K562 (cell line): ENCODE measurements around the gene FOXB2. TPM values are rescaled to one million over a fixed set of nuclear protein-coding genes. Genes with fewer than 3 reads are reported as not detected.

ENCODE experiments used
- ATAC-seq: fragments of 200-7000 bp; cut with Tn5 transposase; 3 replicates; pipeline ENCODE4 v1.9.1; 2020; ENCODE audit warnings: moderate library complexity
- BruUV-seq: library from RNA; stranded (reverse); fragments of 400-500 nt; replicated peaks from 2 replicates; lab custom pipeline; 2021; lab: Mats Ljungman, UMichigan
- CTCF ChIA-PET: fragments of 300-600 bp; formaldehyde crosslinking; extraction: SDS; loops from one replicate; lab custom pipeline; 2021; ENCODE audit warnings: low intra/inter-chr PET ratio; lab: Yijun Ruan, JAX
- POLR2A ChIA-PET: fragments of 300-600, 350-650 bp; sonication (Branson Sonifier 250); formaldehyde crosslinking; extraction: SDS; loops from one replicate; lab custom pipeline; 2021; ENCODE audit warnings: antibody characterized with exemption, inconsistent platforms; lab: Yijun Ruan, JAX
- DNase-seq, 4 experiments: peaks; one replicate each; pipeline versions ENCODE4 v3.0.0 to v3.0.0-alpha.2; 2011 to 2018; ENCODE audit warnings: low spot score in 3 of 4, mixed read lengths in 3 of 4; ENCODE audit errors: extremely low read depth in 1 of 4
- FAIRE-seq: peaks from 2 replicates; lab custom pipeline; 2011; peaks lifted over from hg19 to GRCh38; lab: Jason Lieb, UNC
- H2AFZ ChIP-seq: 2 replicates; pipeline ENCODE4 v1.6.0; 2011; ENCODE audit warnings: low read depth, low read length, control low read depth, inconsistent platforms
- H3K27ac ChIP-seq: fragments of 200-600 bp; 3 replicates; pipeline ENCODE4 v1.8.0; 2011; ENCODE audit warnings: low read depth, mild to moderate bottlenecking, control low read depth, inconsistent platforms, low read length, moderate library complexity, mixed read lengths; ENCODE audit errors: extremely low read depth
- H3K27me3 ChIP-seq, 2 experiments: fragments of 300-600 bp in 1 of 2; 2 replicates in 1 of 2; 3 replicates in 1 of 2; pipeline versions ENCODE4 v1.6.0 to v1.8.0; 2011; ENCODE audit warnings: inconsistent platforms in 2 of 2, low read length in 2 of 2, mild to moderate bottlenecking in 1 of 2, mixed read lengths in 1 of 2, moderate library complexity in 1 of 2; ENCODE audit not compliant: control insufficient read depth in 2 of 2, insufficient read depth in 2 of 2
- H3K36me3 ChIP-seq: fragments of 300-600 bp; 3 replicates; pipeline ENCODE4 v1.8.0; 2011; ENCODE audit warnings: mild to moderate bottlenecking, low read length, inconsistent platforms; ENCODE audit not compliant: control insufficient read depth, insufficient read depth
- H3K4me1 ChIP-seq, 2 experiments: fragments of 200-600 bp in 1 of 2; replicated peaks in 1 of 2; 2 replicates in 1 of 2; 3 replicates in 1 of 2; pipeline versions ENCODE4 v1.5.1 to v1.8.0; 2011; ENCODE audit warnings: inconsistent platforms in 2 of 2, low read length in 2 of 2, mild to moderate bottlenecking in 1 of 2, mixed read lengths in 1 of 2, moderate library complexity in 1 of 2; ENCODE audit not compliant: control insufficient read depth in 2 of 2, insufficient read depth in 2 of 2
- H3K4me2 ChIP-seq: 2 replicates; pipeline ENCODE4 v1.6.1; 2011; ENCODE audit warnings: low read length, control low read depth, inconsistent platforms, mixed read lengths; ENCODE audit not compliant: insufficient read depth
- H3K4me3 ChIP-seq: fragments of 200-600 bp; sonication (generic), shearing (Covaris generic); 2 replicates; pipeline ENCODE4 v1.5.1; 2016; ENCODE audit warnings: control low read depth, inconsistent platforms
- H3K79me2 ChIP-seq: fragments of 200-600 bp; 3 replicates; pipeline ENCODE4 v1.8.0; 2011; ENCODE audit warnings: low read length, inconsistent platforms; ENCODE audit not compliant: control insufficient read depth, insufficient read depth
- H3K9ac ChIP-seq, 2 experiments: 2 replicates each; pipeline versions ENCODE4 v1.6.0 to v1.6.1; 2011; ENCODE audit warnings: low read depth in 2 of 2, low read length in 2 of 2, control low read depth in 1 of 2, inconsistent platforms in 1 of 2, mild to moderate bottlenecking in 1 of 2, mixed read lengths in 1 of 2; ENCODE audit not compliant: insufficient read depth in 1 of 2
- H3K9me1 ChIP-seq: one replicate; pipeline ENCODE4 v1.6.0; 2011; ENCODE audit warnings: inconsistent platforms, mild to moderate bottlenecking, low read length, moderate library complexity; ENCODE audit not compliant: control insufficient read depth, insufficient read depth
- H3K9me3 ChIP-seq: replicated peaks from 2 replicates; pipeline ENCODE4 v1.5.1; 2011; ENCODE audit warnings: low read depth, low read length, inconsistent platforms; ENCODE audit not compliant: control insufficient read depth, insufficient read depth
- H4K20me1 ChIP-seq: replicated peaks from 2 replicates; pipeline ENCODE4 v1.6.1; 2011; ENCODE audit warnings: low read length, inconsistent platforms, mixed read lengths; ENCODE audit not compliant: control insufficient read depth, insufficient read depth
- JUNB ChIP-seq: fragments of 450-650 bp; formaldehyde crosslinking; conservative IDR thresholded peaks from 2 replicates; pipeline ENCODE4 v1.4.0; 2020; ENCODE audit warnings: mild to moderate bottlenecking
- MAFK ChIP-seq: IDR thresholded peaks from 2 replicates; pipeline ENCODE4 v1.6.1; 2011; ENCODE audit warnings: low read length, improper control_type of control experiment
- NFRKB ChIP-seq: fragments of 450-650 bp; IDR thresholded peaks from 2 replicates; pipeline ENCODE4 v1.6.1; 2016; ENCODE audit warnings: low read depth
- POU5F1 ChIP-seq: fragments of 150-350 bp; IDR thresholded peaks from 2 replicates; pipeline ENCODE4 v1.6.1; 2014; ENCODE audit warnings: borderline replicate concordance, low read length, low read depth, mild to moderate bottlenecking; ENCODE audit not compliant: partially characterized antibody
- TAF15 ChIP-seq: fragments of 200-400 bp; formaldehyde crosslinking; IDR thresholded peaks from 2 replicates; pipeline ENCODE4 v1.6.1; 2017; ENCODE audit warnings: mild to moderate bottlenecking, low read depth, low read length, moderate library complexity
- ZNF324 ChIP-seq: fragments of 250-450 bp; sonication (Bioruptor Pico); IDR thresholded peaks from 2 replicates; pipeline ENCODE4 v1.4.0; 2020; ENCODE audit warnings: mild to moderate bottlenecking
- WGBS: fragments of 100-300 bp; shearing (Covaris generic); methylation state at CpG from one replicate; pipeline ENCODE4 v1.1.6; 2016; ENCODE audit warnings: low coverage, mixed read lengths; ENCODE audit not compliant: insufficient coverage; ENCODE audit errors: missing lambda C conversion rate; 5-methylcytosine and 5-hydroxymethylcytosine counted together
- in situ Hi-C: fragments of 300-500 bp; cut with MboI; formaldehyde crosslinking; loops from 4 replicates; pipeline ENCODE4 v1.15.0; 2018; ENCODE audit warnings: inconsistent platforms, mixed read lengths
- intact Hi-C: fragments of 100-400 bp; cut with micrococcal nuclease; formaldehyde crosslinking; loops from 2 replicates; pipeline ENCODE4 v1.14.2; 2022
- polyA plus RNA-seq, 8 experiments: library from polyadenylated mRNA; depleted of rRNA in 4 of 8; stranded (reverse) in 5 of 8; unstranded in 3 of 8; fragments of >200 nt; fragmentation: Nextera tagmentation in 2 of 8; fragmentation: Illumina TruSeq in 1 of 8; extraction: Ambion mirVana in 2 of 8; extraction: Trizol in 1 of 8; gene quantifications; 2 replicates each; pipeline versions ENCODE4 v1.2.1 to v1.2.3, GENCODE V29; 2011 to 2014; ENCODE audit warnings: inconsistent platforms in 1 of 8, missing spikeins in 1 of 8
- total RNA-seq, 7 experiments: library from RNA; depleted of rRNA in 6 of 7; stranded (reverse); fragments of >200 nt in 6 of 7; fragmentation: Illumina TruSeq in 2 of 7; extraction: Trizol in 2 of 7; gene quantifications; 2 replicates each; pipeline versions ENCODE4 v1.2.1 to v1.2.3, GENCODE V29; 2011 to 2021; ENCODE audit warnings: low replicate concordance in 1 of 7
- TF ChIP-seq, protein P1 (sequence below): fragments of 450-650 bp; formaldehyde crosslinking; IDR thresholded peaks from 2 replicates; pipeline ENCODE4 v1.4.0; 2020; ENCODE audit warnings: mild to moderate bottlenecking, moderate library complexity
- TF ChIP-seq, protein P2 (sequence below): IDR thresholded peaks from 2 replicates; pipeline ENCODE4 v1.6.1; 2016; ENCODE audit warnings: missing genetic modification characterization, missing compliant biosample characterization
- TF ChIP-seq, protein P3 (sequence below): sonication (generic); formaldehyde crosslinking; IDR thresholded peaks from 2 replicates; pipeline ENCODE4 v1.8.1; 2023; ENCODE audit warnings: missing genetic modification reagents, mild to moderate bottlenecking, borderline replicate concordance

Gene FOXB2
- total and polyA plus RNA-seq, 9 of the 15 experiments (the other 6 are each of a cell fraction or from before 2014, with no cell fraction given) = not detected

DNA sequence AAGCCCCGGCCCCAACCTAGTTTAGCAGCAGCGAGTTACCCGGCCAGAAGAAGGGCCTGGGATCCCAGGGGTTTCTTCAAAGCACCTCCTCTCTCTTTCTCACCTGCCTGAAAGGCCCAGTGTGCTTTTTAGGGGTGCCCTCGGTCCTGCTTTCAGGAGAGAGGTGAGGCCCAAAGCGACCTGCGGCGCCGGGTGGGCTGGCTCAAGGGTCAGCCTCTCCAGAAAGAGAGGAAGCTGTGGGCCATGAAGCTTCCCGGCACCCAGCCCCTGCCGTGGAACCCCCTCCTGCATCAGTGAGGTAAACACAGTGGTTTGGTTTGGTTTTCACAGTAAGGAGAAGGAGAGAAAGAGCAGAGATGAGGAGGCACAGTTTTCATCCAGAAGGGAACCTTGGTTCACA, 4.3 kb downstream of the FOXB2 start (continued):
- TF ChIP-seq, protein P1, sequence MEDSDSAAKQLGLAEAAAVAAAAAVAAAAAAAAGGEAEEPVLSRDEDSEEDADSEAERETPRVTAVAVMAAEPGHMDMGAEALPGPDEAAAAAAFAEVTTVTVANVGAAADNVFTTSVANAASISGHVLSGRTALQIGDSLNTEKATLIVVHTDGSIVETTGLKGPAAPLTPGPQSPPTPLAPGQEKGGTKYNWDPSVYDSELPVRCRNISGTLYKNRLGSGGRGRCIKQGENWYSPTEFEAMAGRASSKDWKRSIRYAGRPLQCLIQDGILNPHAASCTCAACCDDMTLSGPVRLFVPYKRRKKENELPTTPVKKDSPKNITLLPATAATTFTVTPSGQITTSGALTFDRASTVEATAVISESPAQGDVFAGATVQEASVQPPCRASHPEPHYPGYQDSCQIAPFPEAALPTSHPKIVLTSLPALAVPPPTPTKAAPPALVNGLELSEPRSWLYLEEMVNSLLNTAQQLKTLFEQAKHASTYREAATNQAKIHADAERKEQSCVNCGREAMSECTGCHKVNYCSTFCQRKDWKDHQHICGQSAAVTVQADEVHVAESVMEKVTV = no peak
- no peak for TF ChIP-seq TAF15
- no peak for TF ChIP-seq ZNF324 (CRISPR knock-in tag)
- no peak for TF ChIP-seq POU5F1
- TF ChIP-seq NFRKB = no peak
- no peak for TF ChIP-seq MAFK
- no peak for TF ChIP-seq JUNB (CRISPR knock-in tag)

DNA sequence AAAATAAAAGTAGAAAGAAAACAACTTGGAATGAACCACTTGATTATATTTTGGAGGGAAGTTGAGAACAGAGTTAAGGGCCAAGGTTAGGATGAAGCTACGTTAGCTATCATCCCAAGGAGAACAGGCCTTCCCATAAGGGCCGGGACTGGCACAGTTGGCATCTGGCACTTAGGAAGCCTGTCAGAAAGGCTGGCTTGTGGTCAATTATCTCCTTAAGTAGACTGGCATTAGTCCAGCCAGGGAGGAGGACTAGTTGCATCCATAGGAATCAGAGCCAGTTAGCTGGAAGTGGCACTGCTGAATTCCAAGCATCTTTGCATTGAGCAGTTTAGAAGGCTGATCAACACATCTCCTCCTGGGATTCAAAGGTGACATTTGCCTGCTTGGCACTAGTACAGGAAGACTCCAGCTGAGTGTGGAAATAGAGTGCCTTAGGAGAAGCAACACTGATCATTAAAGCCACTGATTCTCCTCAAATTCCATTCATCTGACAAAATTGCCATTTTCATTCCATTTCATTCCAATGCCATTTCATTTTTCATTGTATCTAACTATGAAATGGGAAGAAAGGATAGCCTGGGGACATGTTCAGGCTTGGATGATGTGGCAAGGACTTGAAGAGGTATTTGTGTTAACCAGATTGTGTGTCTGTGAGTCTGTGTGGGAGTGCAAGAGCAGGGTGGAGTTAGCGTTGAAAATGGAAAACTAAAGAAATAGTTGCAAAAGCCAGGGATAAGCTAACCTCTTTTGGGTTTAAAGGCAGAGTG, 5.5 kb downstream of the FOXB2 start:
- H3K9ac ChIP-seq = no peak overlapping the region
- DNase-seq (no peak), FAIRE-seq (no peak), ATAC-seq (no peak)
- peaks cover 0 to 20% of the 10 kb centered on the region in 2 experiments; a peak in 2 of 5 replicates for H3K27me3 ChIP-seq
- H3K9me3 ChIP-seq = no peaks in the 10 kb centered on the region
- POLR2A ChIA-PET = interaction anchor here (1.3 kb wide), 1 partner anchor 297 kb away, joined by 3 read pairs; no protein-coding TSS in a partner anchor
- no peak overlapping the region for H3K27ac ChIP-seq
- H2AFZ ChIP-seq = no peak overlapping the region
- BruUV-seq = no TSS peak
- CTCF ChIA-PET = no interaction called here
- H3K79me2 ChIP-seq = no peaks in the 10 kb centered on the region
- intact Hi-C loops = no loop called here
- H4K20me1 ChIP-seq = no peaks in the 10 kb centered on the region
- no peaks in the 10 kb centered on the region for H3K36me3 ChIP-seq
- no peak overlapping the region for H3K4me3 ChIP-seq
- 6% methylated on average over 3 of the region's 3 CpGs for WGBS
- no peaks in the 10 kb centered on the region for H3K9me1 ChIP-seq
- in situ Hi-C loops = no loop called here
- no peaks in the 10 kb centered on the region; a peak in 1 of 5 replicates for H3K4me1 ChIP-seq
- H3K4me2 ChIP-seq = no peak overlapping the region
- TF ChIP-seq, protein P2, sequence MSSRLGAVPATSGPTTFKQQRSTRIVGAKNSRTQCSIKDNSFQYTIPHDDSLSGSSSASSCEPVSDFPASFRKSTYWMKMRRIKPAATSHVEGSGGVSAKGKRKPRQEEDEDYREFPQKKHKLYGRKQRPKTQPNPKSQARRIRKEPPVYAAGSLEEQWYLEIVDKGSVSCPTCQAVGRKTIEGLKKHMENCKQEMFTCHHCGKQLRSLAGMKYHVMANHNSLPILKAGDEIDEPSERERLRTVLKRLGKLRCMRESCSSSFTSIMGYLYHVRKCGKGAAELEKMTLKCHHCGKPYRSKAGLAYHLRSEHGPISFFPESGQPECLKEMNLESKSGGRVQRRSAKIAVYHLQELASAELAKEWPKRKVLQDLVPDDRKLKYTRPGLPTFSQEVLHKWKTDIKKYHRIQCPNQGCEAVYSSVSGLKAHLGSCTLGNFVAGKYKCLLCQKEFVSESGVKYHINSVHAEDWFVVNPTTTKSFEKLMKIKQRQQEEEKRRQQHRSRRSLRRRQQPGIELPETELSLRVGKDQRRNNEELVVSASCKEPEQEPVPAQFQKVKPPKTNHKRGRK (tag) = no peak
- TF ChIP-seq, protein P3, sequence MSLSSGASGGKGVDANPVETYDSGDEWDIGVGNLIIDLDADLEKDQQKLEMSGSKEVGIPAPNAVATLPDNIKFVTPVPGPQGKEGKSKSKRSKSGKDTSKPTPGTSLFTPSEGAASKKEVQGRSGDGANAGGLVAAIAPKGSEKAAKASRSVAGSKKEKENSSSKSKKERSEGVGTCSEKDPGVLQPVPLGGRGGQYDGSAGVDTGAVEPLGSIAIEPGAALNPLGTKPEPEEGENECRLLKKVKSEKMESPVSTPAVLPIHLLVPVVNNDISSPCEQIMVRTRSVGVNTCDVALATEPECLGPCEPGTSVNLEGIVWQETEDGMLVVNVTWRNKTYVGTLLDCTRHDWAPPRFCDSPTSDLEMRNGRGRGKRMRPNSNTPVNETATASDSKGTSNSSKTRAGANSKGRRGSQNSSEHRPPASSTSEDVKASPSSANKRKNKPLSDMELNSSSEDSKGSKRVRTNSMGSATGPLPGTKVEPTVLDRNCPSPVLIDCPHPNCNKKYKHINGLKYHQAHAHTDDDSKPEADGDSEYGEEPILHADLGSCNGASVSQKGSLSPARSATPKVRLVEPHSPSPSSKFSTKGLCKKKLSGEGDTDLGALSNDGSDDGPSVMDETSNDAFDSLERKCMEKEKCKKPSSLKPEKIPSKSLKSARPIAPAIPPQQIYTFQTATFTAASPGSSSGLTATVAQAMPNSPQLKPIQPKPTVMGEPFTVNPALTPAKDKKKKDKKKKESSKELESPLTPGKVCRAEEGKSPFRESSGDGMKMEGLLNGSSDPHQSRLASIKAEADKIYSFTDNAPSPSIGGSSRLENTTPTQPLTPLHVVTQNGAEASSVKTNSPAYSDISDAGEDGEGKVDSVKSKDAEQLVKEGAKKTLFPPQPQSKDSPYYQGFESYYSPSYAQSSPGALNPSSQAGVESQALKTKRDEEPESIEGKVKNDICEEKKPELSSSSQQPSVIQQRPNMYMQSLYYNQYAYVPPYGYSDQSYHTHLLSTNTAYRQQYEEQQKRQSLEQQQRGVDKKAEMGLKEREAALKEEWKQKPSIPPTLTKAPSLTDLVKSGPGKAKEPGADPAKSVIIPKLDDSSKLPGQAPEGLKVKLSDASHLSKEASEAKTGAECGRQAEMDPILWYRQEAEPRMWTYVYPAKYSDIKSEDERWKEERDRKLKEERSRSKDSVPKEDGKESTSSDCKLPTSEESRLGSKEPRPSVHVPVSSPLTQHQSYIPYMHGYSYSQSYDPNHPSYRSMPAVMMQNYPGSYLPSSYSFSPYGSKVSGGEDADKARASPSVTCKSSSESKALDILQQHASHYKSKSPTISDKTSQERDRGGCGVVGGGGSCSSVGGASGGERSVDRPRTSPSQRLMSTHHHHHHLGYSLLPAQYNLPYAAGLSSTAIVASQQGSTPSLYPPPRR (CRISPR knock-in tag) = no peak
